GM12878 (cell line): ENCODE data around the gene MICALL2. TPM values are rescaled to one million over a fixed set of nuclear protein-coding genes. Genes with fewer than 3 reads are reported as not detected.

Experiments
- ASH2L ChIP-seq: fragments of 300-600, 200-600 bp; sonication (generic); IDR thresholded peaks from 2 replicates; pipeline ENCODE4 v1.6.1; 2017; ENCODE audit warnings: low read depth, mild to moderate bottlenecking, borderline replicate concordance
- BACH1 ChIP-seq: fragments of 450-650 bp; IDR thresholded peaks from 2 replicates; pipeline ENCODE4 v1.6.1; 2017; ENCODE audit warnings: mild to moderate bottlenecking, borderline replicate concordance
- CTCF ChIP-seq, 3 experiments: IDR thresholded peaks in 2 of 3; conservative IDR thresholded peaks in 1 of 3; 2 replicates each; pipeline ENCODE4 v1.5.1; 2011; ENCODE audit warnings: low read depth in 3 of 3, low read length in 3 of 3, mild to moderate bottlenecking in 3 of 3, control low read depth in 2 of 3, moderate library complexity in 2 of 3, inconsistent platforms in 1 of 3, mixed read lengths in 1 of 3; ENCODE audit not compliant: control insufficient read depth in 2 of 3, insufficient read depth in 1 of 3; ENCODE audit errors: extremely low read depth in 1 of 3
- GABPA ChIP-seq: IDR thresholded peaks from 2 replicates; pipeline ENCODE4 v1.6.1; 2014; ENCODE audit warnings: antibody characterized with exemption, low read depth, mild to moderate bottlenecking, inconsistent platforms
- HDAC6 ChIP-seq: fragments of 200-600 bp; sonication (generic); IDR thresholded peaks from one replicate; pipeline ENCODE4 v1.8.0; 2017; ENCODE audit warnings: antibody characterized with exemption; ENCODE audit not compliant: unreplicated experiment
- KAT2A ChIP-seq: conservative IDR thresholded peaks from 2 replicates; pipeline ENCODE4 v1.6.1; 2011; ENCODE audit warnings: low read depth, low read length; ENCODE audit not compliant: control insufficient read depth
- NR2F1 ChIP-seq: fragments of 450-650 bp; conservative IDR thresholded peaks from 2 replicates; pipeline ENCODE4 v1.6.1; 2017; ENCODE audit warnings: mild to moderate bottlenecking
- RB1 ChIP-seq: fragments of 450-650 bp; formaldehyde crosslinking; IDR thresholded peaks from 2 replicates; pipeline ENCODE4 v1.6.1; 2017; ENCODE audit warnings: mild to moderate bottlenecking, borderline replicate concordance
- RELB ChIP-seq: fragments of 450-650 bp; IDR thresholded peaks from 2 replicates; pipeline ENCODE4 v1.6.1; 2017; ENCODE audit warnings: low read depth, mild to moderate bottlenecking, moderate library complexity
- SIX5 ChIP-seq: IDR thresholded peaks from 2 replicates; pipeline ENCODE4 v1.6.1; 2011; ENCODE audit warnings: mild to moderate bottlenecking, low read depth, low read length, moderate library complexity; ENCODE audit not compliant: severe bottlenecking
- SMC3 ChIP-seq: IDR thresholded peaks from 2 replicates; pipeline ENCODE4 v1.6.1; 2011; ENCODE audit warnings: low read length, improper control_type of control experiment, borderline replicate concordance
- STAT1 ChIP-seq: fragments of 450-650 bp; conservative IDR thresholded peaks from 2 replicates; pipeline ENCODE4 v1.6.1; 2014; ENCODE audit warnings: antibody characterized with exemption, mild to moderate bottlenecking
- TCF7 ChIP-seq: IDR thresholded peaks from 2 replicates; pipeline ENCODE4 v1.6.1; 2014; ENCODE audit warnings: antibody characterized with exemption, borderline replicate concordance
- USF2 ChIP-seq: IDR thresholded peaks from 2 replicates; pipeline ENCODE4 v1.6.1; 2011; ENCODE audit warnings: low read depth, low read length, improper control_type of control experiment, borderline replicate concordance
- polyA plus RNA-seq, 11 experiments: library from polyadenylated mRNA; depleted of rRNA in 4 of 11; unstranded in 6 of 11; stranded (reverse) in 5 of 11; fragments of >200 nt; fragmentation: Nextera tagmentation in 4 of 11; fragmentation: Illumina TruSeq in 1 of 11; extraction: Ambion mirVana in 4 of 11; extraction: Trizol in 1 of 11; gene quantifications; 1 replicate in 1 of 11; 2 replicates in 10 of 11; pipeline versions ENCODE4 v1.2.1 to v1.2.3, GENCODE V29; 2011 to 2016; ENCODE audit warnings: inconsistent platforms in 2 of 11, missing spikeins in 2 of 11, low read depth in 1 of 11
- total RNA-seq, 4 experiments: library from RNA; depleted of rRNA in 3 of 4; stranded (reverse); fragments of >200 nt in 3 of 4; fragmentation: Illumina TruSeq in 1 of 4; extraction: Trizol in 1 of 4; gene quantifications; 2 replicates each; pipeline versions ENCODE4 v1.2.1 to v1.2.3, GENCODE V29; 2013 to 2021
- TF ChIP-seq, protein P1 (sequence below): IDR thresholded peaks from 2 replicates; pipeline ENCODE4 v1.6.1; 2012; ENCODE audit warnings: low read depth, low read length, improper control_type of control experiment
- TF ChIP-seq, protein P2 (sequence below): IDR thresholded peaks from 2 replicates; pipeline ENCODE4 v1.6.1; 2012; ENCODE audit warnings: mild to moderate bottlenecking, low read depth, low read length

MICALL2 gene
- total and polyA plus RNA-seq, 10 of the 15 experiments (the other 5 are each of a cell fraction or from before 2014, with no cell fraction given), result 0.04 to 1.7 (median 0.83) TPM; not detected in 3

GRCh38 chr7:1432411-1433082 is 26.7 kb downstream of the MICALL2 start (continued):
- TF ChIP-seq, protein P1, sequence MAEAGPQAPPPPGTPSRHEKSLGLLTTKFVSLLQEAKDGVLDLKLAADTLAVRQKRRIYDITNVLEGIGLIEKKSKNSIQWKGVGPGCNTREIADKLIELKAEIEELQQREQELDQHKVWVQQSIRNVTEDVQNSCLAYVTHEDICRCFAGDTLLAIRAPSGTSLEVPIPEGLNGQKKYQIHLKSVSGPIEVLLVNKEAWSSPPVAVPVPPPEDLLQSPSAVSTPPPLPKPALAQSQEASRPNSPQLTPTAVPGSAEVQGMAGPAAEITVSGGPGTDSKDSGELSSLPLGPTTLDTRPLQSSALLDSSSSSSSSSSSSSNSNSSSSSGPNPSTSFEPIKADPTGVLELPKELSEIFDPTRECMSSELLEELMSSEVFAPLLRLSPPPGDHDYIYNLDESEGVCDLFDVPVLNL, result no peak
- TF ChIP-seq NR2F1, result no peak
- 0 out of 2 replicates have a peak, but pooled peaks have one; percentile 27 for TF ChIP-seq RB1
- TF ChIP-seq KAT2A, result no peak
- no peak for TF ChIP-seq USF2
- TF ChIP-seq GABPA, result no peak
- TF ChIP-seq SIX5, result no peak
- TF ChIP-seq, protein P2, sequence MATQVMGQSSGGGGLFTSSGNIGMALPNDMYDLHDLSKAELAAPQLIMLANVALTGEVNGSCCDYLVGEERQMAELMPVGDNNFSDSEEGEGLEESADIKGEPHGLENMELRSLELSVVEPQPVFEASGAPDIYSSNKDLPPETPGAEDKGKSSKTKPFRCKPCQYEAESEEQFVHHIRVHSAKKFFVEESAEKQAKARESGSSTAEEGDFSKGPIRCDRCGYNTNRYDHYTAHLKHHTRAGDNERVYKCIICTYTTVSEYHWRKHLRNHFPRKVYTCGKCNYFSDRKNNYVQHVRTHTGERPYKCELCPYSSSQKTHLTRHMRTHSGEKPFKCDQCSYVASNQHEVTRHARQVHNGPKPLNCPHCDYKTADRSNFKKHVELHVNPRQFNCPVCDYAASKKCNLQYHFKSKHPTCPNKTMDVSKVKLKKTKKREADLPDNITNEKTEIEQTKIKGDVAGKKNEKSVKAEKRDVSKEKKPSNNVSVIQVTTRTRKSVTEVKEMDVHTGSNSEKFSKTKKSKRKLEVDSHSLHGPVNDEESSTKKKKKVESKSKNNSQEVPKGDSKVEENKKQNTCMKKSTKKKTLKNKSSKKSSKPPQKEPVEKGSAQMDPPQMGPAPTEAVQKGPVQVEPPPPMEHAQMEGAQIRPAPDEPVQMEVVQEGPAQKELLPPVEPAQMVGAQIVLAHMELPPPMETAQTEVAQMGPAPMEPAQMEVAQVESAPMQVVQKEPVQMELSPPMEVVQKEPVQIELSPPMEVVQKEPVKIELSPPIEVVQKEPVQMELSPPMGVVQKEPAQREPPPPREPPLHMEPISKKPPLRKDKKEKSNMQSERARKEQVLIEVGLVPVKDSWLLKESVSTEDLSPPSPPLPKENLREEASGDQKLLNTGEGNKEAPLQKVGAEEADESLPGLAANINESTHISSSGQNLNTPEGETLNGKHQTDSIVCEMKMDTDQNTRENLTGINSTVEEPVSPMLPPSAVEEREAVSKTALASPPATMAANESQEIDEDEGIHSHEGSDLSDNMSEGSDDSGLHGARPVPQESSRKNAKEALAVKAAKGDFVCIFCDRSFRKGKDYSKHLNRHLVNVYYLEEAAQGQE, result no peak
- no peak for TF ChIP-seq HDAC6
- TF ChIP-seq BACH1, result no peak
- peak; percentile 82 for TF ChIP-seq SMC3
- TF ChIP-seq ASH2L, result no peak
- TF ChIP-seq RELB, result no peak
- no peak for TF ChIP-seq TCF7
- peak; percentile 92 to 97 (median 97) for TF ChIP-seq CTCF (IDR thresholded peaks at IDR 0.05 in 2 of 3, conservative IDR thresholded peaks at IDR 0.05 in 1 of 3; ENCODE audit: control insufficient read depth in 2 of 3, extremely low read depth in 1 of 3, insufficient read depth in 1 of 3, low read depth in 3 of 3, low read length in 3 of 3)
- TF ChIP-seq STAT1, result no peak
